Smooth muscle cell (in vitro differentiated cells): Measurements from ENCODE around the gene NEGR1. TPM values are rescaled to one million over a fixed set of nuclear protein-coding genes. Genes with fewer than 3 reads are reported as not detected.

Experiments
- DNase-seq: peaks from one replicate; lab custom pipeline; 2025; ENCODE audit not compliant: unreplicated experiment; lab: John Stamatoyannopoulos, UW
- H2AFZ ChIP-seq: fragments of 200-600 bp; sonication (generic); 2 replicates; pipeline ENCODE4 v1.6.0; 2016; ENCODE audit warnings: antibody characterized with exemption, low read depth, mild to moderate bottlenecking
- H3F3A ChIP-seq: fragments of 200-600 bp; sonication (generic); 2 replicates; pipeline ENCODE4 v1.6.0; 2017; ENCODE audit warnings: antibody characterized with exemption, low read depth
- H3K27ac ChIP-seq: fragments of 200-600 bp; sonication (generic); 2 replicates; pipeline ENCODE4 v1.5.1; 2016; ENCODE audit warnings: low read depth, mild to moderate bottlenecking
- H3K27me3 ChIP-seq: fragments of 200-600 bp; sonication (generic); 2 replicates; pipeline ENCODE4 v1.6.1; 2016; ENCODE audit warnings: low read depth, mild to moderate bottlenecking
- H3K36me3 ChIP-seq: fragments of 200-600 bp; sonication (generic); 2 replicates; pipeline ENCODE4 v1.5.1; 2016; ENCODE audit warnings: low read depth
- H3K4me1 ChIP-seq: fragments of 200-600 bp; sonication (generic); 2 replicates; pipeline ENCODE4 v1.5.1; 2016; ENCODE audit warnings: low read depth
- H3K4me2 ChIP-seq: fragments of 200-600 bp; sonication (generic); 2 replicates; pipeline ENCODE4 v1.6.0; 2016; ENCODE audit warnings: mild to moderate bottlenecking
- H3K4me3 ChIP-seq: fragments of 200-600 bp; sonication (generic); 2 replicates; pipeline ENCODE4 v1.5.1; 2016; ENCODE audit warnings: mild to moderate bottlenecking
- H3K79me2 ChIP-seq: fragments of 200-600 bp; sonication (generic); 2 replicates; pipeline ENCODE4 v1.6.0; 2016; ENCODE audit warnings: low read depth, mild to moderate bottlenecking
- H3K9ac ChIP-seq: fragments of 200-600 bp; sonication (generic); 2 replicates; pipeline ENCODE4 v1.6.0; 2016; ENCODE audit warnings: low read depth
- H3K9me3 ChIP-seq: fragments of 200-600 bp; sonication (generic); replicated peaks from 2 replicates; pipeline ENCODE4 v1.5.1; 2016; ENCODE audit warnings: low read depth
- H4K20me1 ChIP-seq: fragments of 200-600 bp; sonication (generic); 2 replicates; pipeline ENCODE4 v1.6.0; 2016; ENCODE audit warnings: low read depth
- WGBS: methylation state at CpG from one replicate; pipeline ENCODE4 v1.1.7; 2016; ENCODE audit warnings: low lambda C conversion rate; 5-methylcytosine and 5-hydroxymethylcytosine counted together
- polyA plus RNA-seq: library from polyadenylated mRNA; unstranded; fragments of >200 nt; fragmentation: Nextera tagmentation; extraction: Ambion mirVana; gene quantifications from 2 replicates; pipeline ENCODE4 v1.2.1, GENCODE V29; 2016
- total RNA-seq: library from RNA; depleted of rRNA; stranded (reverse); fragments of >200 nt; gene quantifications from 2 replicates; pipeline ENCODE4 v1.2.3, GENCODE V29; 2014
- TF ChIP-seq, protein P1 (sequence below): fragments of 200-600 bp; sonication (generic); IDR thresholded peaks from 2 replicates; pipeline ENCODE4 v1.5.1; 2017; ENCODE audit warnings: borderline replicate concordance, mild to moderate bottlenecking, antibody characterized with exemption; ENCODE audit not compliant: insufficient read depth, poor library complexity, severe bottlenecking

Gene NEGR1
- total and polyA plus RNA-seq, 2 experiments from 2014 or later: 0.02 to 0.09 TPM

DNA sequence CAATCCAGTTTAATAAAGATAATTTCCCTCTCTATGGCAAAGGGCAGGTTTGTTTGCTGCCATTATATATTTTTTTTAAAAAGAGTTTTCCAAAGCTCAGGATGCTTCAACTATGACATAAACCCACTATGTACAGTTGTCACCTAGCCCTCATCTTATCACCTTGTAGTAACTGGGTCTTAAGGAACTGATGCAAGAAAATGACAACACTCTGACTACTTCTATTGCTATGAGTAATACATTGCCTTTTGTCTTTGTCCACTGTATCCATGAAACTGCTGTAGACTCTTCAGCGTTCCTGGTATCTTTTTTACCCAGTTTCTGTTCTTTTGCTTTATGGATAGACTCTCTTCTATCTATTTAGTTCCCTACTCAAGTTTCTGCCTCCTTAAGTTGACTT lies 586.5 kb downstream of the NEGR1 start:
- no peak for DNase-seq
- H3K9me3 ChIP-seq: no peaks in the 10 kb centered on the region
- H4K20me1 ChIP-seq: no peaks in the 10 kb centered on the region

DNA sequence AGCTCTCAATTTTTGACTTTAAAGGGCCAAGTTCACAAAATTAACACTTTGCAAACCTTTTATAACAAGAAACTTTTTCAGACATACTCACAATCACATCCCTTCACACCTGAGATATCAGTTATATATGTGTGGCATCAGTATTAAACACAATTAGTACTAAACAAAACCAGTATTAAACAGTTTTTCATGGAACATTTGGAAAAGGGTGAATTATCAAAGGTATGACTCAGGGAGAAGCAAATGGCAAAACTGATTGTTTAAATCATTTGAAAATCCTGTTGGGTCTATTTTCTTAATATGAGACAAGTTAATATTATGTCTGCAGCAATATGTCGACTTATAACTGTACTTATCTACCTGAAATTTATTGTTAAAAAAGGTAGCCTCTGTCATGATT lies 587.3 kb downstream of the NEGR1 start:
- Histone ChIP-seq H3K36me3 (no peaks in the 10 kb centered on the region), H3F3A (no peaks in the 10 kb centered on the region), H3K79me2 (no peaks in the 10 kb centered on the region), H3K4me2 (no peak overlapping the region), H3K4me1 (no peaks in the 10 kb centered on the region), H3K9me3 (no peaks in the 10 kb centered on the region), H3K27ac (no peak overlapping the region), H4K20me1 (no peaks in the 10 kb centered on the region), H3K4me3 (no peak overlapping the region), H3K27me3 (no peaks in the 10 kb centered on the region), H2AFZ (no peak overlapping the region), H3K9ac (no peak overlapping the region)
- no peak for DNase-seq
- 73% methylated on average over 1 of the region's 1 CpG for WGBS
- TF ChIP-seq, protein P1, sequence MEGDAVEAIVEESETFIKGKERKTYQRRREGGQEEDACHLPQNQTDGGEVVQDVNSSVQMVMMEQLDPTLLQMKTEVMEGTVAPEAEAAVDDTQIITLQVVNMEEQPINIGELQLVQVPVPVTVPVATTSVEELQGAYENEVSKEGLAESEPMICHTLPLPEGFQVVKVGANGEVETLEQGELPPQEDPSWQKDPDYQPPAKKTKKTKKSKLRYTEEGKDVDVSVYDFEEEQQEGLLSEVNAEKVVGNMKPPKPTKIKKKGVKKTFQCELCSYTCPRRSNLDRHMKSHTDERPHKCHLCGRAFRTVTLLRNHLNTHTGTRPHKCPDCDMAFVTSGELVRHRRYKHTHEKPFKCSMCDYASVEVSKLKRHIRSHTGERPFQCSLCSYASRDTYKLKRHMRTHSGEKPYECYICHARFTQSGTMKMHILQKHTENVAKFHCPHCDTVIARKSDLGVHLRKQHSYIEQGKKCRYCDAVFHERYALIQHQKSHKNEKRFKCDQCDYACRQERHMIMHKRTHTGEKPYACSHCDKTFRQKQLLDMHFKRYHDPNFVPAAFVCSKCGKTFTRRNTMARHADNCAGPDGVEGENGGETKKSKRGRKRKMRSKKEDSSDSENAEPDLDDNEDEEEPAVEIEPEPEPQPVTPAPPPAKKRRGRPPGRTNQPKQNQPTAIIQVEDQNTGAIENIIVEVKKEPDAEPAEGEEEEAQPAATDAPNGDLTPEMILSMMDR: no peak

More for the DNA sequence above, 586.5 kb downstream of the NEGR1 start:
- no peak overlapping the region for H3K4me2 ChIP-seq
- TF ChIP-seq, protein P1: no peak
- 69% methylated on average over 1 of the region's 1 CpG for WGBS
- H3K27me3 ChIP-seq: no peaks in the 10 kb centered on the region
- H2AFZ ChIP-seq: no peak overlapping the region
- H3K36me3 ChIP-seq: no peaks in the 10 kb centered on the region
- H3F3A ChIP-seq: no peaks in the 10 kb centered on the region
- no peak overlapping the region for H3K27ac ChIP-seq
- no peaks in the 10 kb centered on the region for H3K4me1 ChIP-seq
- H3K9ac ChIP-seq: no peak overlapping the region
- no peak overlapping the region for H3K4me3 ChIP-seq
- H3K79me2 ChIP-seq: no peaks in the 10 kb centered on the region

- Histone ChIP-seq H3K9me3 (no peaks in the 10 kb centered on the region), H3K4me1 (no peaks in the 10 kb centered on the region), H3K27ac (no peak overlapping the region), H3K4me2 (no peak overlapping the region), H2AFZ (no peak overlapping the region), H3K4me3 (no peak overlapping the region), H3K27me3 (no peaks in the 10 kb centered on the region), H3K79me2 (no peaks in the 10 kb centered on the region), H3K9ac (no peak overlapping the region), H3K36me3 (no peaks in the 10 kb centered on the region), H3F3A (no peaks in the 10 kb centered on the region), H4K20me1 (no peaks in the 10 kb centered on the region)
- TF ChIP-seq, protein P1: no peak
- DNase-seq: no peak
Observed at GRCh38 chr1:71693581-71693980, 588.8 kb downstream of the NEGR1 start.

DNA sequence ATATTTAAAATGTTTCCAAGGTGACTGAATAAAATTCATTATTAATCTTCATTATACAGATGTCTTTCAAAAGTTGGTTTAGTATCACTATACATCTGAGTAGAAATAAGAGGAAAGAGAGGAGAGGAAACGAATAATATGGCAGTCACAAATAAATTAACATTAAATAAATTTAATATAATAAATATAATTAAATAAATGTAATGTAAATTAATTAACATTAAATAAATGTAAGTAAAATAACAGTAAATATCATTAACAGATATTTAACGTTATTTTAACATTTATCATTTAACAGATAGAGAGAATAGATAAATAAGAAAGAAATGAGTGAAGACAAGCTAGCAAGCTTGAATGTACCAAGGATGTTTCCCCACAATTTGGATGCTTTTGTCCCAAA lies 592.7 kb downstream of the NEGR1 start:
- TF ChIP-seq, protein P1: no peak
- H3K4me2 ChIP-seq: no peak overlapping the region
- no peak overlapping the region for H3K9ac ChIP-seq
- no peaks in the 10 kb centered on the region for H3K36me3 ChIP-seq
- H3K4me1 ChIP-seq: no peaks in the 10 kb centered on the region
- DNase-seq: no peak
- H3K27me3 ChIP-seq: no peaks in the 10 kb centered on the region
- no peak overlapping the region for H2AFZ ChIP-seq
- no peak overlapping the region for H3K27ac ChIP-seq
- H3K79me2 ChIP-seq: no peaks in the 10 kb centered on the region
- H3F3A ChIP-seq: no peaks in the 10 kb centered on the region
- WGBS: 69% methylated on average over 2 of the region's 2 CpGs
- H3K9me3 ChIP-seq: no peaks in the 10 kb centered on the region
- no peak overlapping the region for H3K4me3 ChIP-seq
- no peaks in the 10 kb centered on the region for H4K20me1 ChIP-seq
